Keratinocyte (primary cell): Measurements from ENCODE around the gene KIF2C.

Experiments used
- EZH2 ChIP-seq: IDR thresholded peaks from one replicate; pipeline ENCODE4 v1.6.1; 2012; ENCODE audit warnings: inconsistent platforms, mild to moderate bottlenecking, low read length, moderate library complexity
- TF ChIP-seq, protein P1 (sequence below), 3 experiments: IDR thresholded peaks in 1 of 3; conservative IDR thresholded peaks in 1 of 3; optimal IDR thresholded peaks in 1 of 3; 2 replicates in 2 of 3; 3 replicates in 1 of 3; pipeline versions ENCODE3 to v1.5.1; 2011; ENCODE audit warnings: low read length in 3 of 3, mild to moderate bottlenecking in 3 of 3, moderate library complexity in 2 of 3, control low read depth in 1 of 3, inconsistent platforms in 1 of 3; ENCODE audit not compliant: insufficient read depth in 2 of 3; ENCODE audit errors: extremely low read depth in 1 of 3

- TF ChIP-seq, protein P1, sequence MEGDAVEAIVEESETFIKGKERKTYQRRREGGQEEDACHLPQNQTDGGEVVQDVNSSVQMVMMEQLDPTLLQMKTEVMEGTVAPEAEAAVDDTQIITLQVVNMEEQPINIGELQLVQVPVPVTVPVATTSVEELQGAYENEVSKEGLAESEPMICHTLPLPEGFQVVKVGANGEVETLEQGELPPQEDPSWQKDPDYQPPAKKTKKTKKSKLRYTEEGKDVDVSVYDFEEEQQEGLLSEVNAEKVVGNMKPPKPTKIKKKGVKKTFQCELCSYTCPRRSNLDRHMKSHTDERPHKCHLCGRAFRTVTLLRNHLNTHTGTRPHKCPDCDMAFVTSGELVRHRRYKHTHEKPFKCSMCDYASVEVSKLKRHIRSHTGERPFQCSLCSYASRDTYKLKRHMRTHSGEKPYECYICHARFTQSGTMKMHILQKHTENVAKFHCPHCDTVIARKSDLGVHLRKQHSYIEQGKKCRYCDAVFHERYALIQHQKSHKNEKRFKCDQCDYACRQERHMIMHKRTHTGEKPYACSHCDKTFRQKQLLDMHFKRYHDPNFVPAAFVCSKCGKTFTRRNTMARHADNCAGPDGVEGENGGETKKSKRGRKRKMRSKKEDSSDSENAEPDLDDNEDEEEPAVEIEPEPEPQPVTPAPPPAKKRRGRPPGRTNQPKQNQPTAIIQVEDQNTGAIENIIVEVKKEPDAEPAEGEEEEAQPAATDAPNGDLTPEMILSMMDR (optimal IDR thresholded peaks at IDR 0.05 in 1 of 3, IDR thresholded peaks at IDR 0.05 in 1 of 3, conservative IDR thresholded peaks at IDR 0.05 in 1 of 3; ENCODE audit: extremely low read depth in 1 of 3, insufficient read depth in 2 of 3, low read length in 3 of 3): no peak
- TF ChIP-seq EZH2: no peak
Observed at GRCh38 chr1:44719318-44719717, 20.3 kb upstream of the KIF2C start.
